ENCODE results near the gene EEF2KMT. TPM values are rescaled to one million over a fixed set of nuclear protein-coding genes. Genes with fewer than 3 reads are reported as not detected.
A peak's percentile ranks its signal among the peaks of the same experiment; 100 is the strongest.

EEF2KMT gene
- total and polyA plus RNA-seq, 2 of the 13 experiments (the other 11 are each of a cell fraction or from before 2014, with no cell fraction given): 10.7 to 26.9 TPM

DNA sequence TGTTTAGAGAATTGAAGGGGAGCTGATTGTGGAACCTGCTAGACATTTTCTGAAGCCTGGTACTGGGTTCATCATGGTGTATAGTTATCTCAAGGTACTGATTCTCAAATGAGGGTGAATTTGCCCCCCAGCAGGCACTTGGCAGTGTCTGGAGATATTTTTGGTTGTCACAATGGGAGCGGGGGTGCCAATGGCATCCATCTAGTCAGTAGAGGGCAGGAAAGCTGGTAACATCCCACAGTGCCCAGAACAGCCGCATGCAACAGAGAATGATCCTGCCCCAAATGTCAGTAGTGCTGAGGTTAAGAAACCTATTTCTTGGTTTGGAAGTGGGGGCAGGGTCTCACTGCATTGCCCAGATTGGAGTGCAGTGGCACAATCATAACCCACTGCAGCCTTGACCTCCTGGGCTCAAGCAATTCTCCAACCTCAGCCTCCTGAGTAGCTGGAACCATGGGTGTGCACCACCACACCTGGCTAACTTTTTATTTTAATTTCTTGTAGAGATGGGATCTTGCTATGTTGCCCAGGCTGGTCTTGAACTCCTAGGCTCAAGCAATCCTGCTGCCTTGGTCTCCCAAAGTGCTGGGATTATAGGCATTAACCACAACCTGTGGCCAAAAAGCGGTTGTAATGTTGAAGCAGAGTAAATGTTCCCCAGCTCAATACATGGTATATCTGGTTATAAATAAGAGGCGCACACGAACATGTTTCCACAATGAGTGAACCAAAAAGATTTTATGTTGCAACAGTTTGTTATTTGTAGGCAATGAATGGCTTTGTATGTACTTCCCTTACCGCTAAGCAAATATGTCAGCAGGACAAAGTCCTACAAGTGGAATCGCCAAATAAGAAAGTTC lies 46.4 kb upstream of the EEF2KMT start (continued):
- no peak for TF ChIP-seq SOX6 (IDR thresholded peaks at IDR 0.05)
- TF ChIP-seq SOX6 (CRISPR knock-in tag; IDR thresholded peaks at IDR 0.05): peak; percentile 96
- peak; percentile 71 for TF ChIP-seq FOSL2 (CRISPR knock-in tag; IDR thresholded peaks at IDR 0.05)
- TF ChIP-seq, protein P1, sequence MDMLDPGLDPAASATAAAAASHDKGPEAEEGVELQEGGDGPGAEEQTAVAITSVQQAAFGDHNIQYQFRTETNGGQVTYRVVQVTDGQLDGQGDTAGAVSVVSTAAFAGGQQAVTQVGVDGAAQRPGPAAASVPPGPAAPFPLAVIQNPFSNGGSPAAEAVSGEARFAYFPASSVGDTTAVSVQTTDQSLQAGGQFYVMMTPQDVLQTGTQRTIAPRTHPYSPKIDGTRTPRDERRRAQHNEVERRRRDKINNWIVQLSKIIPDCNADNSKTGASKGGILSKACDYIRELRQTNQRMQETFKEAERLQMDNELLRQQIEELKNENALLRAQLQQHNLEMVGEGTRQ (IDR thresholded peaks at IDR 0.05; ENCODE audit: low read depth, low read length): no peak
- TF ChIP-seq, protein P1 (CRISPR knock-in tag; IDR thresholded peaks at IDR 0.05; ENCODE audit: borderline replicate concordance): no peak
- 0 out of 2 replicates have a peak, but pooled peaks have one; percentile 35 for TF ChIP-seq MAFF (IDR thresholded peaks at IDR 0.05; ENCODE audit: low read depth, low read length)
- no peak for TF ChIP-seq ZBTB8A (CRISPR knock-in tag; IDR thresholded peaks at IDR 0.05; ENCODE audit: borderline replicate concordance, low read depth)
- TF ChIP-seq BORCS8-MEF2B (CRISPR knock-in tag; IDR thresholded peaks at IDR 0.05): no peak; the same call in 1 of the 2 replicates
- no peak for TF ChIP-seq ZNF460 (CRISPR knock-in tag; IDR thresholded peaks at IDR 0.05; ENCODE audit: borderline replicate concordance)
- no peak for TF ChIP-seq TP53 (CRISPR knock-in tag; conservative IDR thresholded peaks at IDR 0.05)
- TF ChIP-seq, protein P2, sequence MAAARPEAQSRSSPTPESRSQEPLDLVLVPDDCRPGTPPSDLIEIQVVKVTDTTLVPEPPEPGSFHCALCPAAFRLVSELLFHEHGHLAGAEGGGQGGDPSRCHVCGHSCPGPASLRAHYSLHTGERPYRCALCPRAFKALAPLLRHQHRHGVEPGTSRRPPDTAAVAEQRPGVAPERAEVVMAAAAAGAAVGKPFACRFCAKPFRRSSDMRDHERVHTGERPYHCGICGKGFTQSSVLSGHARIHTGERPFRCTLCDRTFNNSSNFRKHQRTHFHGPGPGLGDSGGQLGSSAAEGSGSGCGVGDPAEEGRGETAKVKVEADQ (CRISPR knock-in tag; IDR thresholded peaks at IDR 0.05; ENCODE audit: borderline replicate concordance): no peak; the same call in 1 of the 2 replicates
- 0 out of 2 replicates have a peak, but pooled peaks have one; percentile 35 for TF ChIP-seq ZNF792 (CRISPR knock-in tag; IDR thresholded peaks at IDR 0.05)
- TF ChIP-seq, protein P3, sequence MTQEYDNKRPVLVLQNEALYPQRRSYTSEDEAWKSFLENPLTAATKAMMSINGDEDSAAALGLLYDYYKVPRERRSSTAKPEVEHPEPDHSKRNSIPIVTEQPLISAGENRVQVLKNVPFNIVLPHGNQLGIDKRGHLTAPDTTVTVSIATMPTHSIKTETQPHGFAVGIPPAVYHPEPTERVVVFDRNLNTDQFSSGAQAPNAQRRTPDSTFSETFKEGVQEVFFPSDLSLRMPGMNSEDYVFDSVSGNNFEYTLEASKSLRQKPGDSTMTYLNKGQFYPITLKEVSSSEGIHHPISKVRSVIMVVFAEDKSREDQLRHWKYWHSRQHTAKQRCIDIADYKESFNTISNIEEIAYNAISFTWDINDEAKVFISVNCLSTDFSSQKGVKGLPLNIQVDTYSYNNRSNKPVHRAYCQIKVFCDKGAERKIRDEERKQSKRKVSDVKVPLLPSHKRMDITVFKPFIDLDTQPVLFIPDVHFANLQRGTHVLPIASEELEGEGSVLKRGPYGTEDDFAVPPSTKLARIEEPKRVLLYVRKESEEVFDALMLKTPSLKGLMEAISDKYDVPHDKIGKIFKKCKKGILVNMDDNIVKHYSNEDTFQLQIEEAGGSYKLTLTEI (CRISPR knock-in tag; conservative IDR thresholded peaks at IDR 0.05): no peak
- no peak for TF ChIP-seq ZNF337 (CRISPR knock-in tag; IDR thresholded peaks at IDR 0.05; ENCODE audit: borderline replicate concordance, low read depth)
- TF ChIP-seq RELA (CRISPR knock-in tag; IDR thresholded peaks at IDR 0.05): no peak
- no peak for TF ChIP-seq ZNF556 (CRISPR knock-in tag; IDR thresholded peaks at IDR 0.05; ENCODE audit: borderline replicate concordance)
- no peak for TF ChIP-seq ZNF431 (CRISPR knock-in tag; IDR thresholded peaks at IDR 0.05; ENCODE audit: borderline replicate concordance, low read depth)
- no peak for TF ChIP-seq ZNF326 (CRISPR knock-in tag; IDR thresholded peaks at IDR 0.05; ENCODE audit: borderline replicate concordance)
- TF ChIP-seq HDAC1 (CRISPR knock-in tag; IDR thresholded peaks at IDR 0.05): peak; percentile 77
- TF ChIP-seq, protein P4, sequence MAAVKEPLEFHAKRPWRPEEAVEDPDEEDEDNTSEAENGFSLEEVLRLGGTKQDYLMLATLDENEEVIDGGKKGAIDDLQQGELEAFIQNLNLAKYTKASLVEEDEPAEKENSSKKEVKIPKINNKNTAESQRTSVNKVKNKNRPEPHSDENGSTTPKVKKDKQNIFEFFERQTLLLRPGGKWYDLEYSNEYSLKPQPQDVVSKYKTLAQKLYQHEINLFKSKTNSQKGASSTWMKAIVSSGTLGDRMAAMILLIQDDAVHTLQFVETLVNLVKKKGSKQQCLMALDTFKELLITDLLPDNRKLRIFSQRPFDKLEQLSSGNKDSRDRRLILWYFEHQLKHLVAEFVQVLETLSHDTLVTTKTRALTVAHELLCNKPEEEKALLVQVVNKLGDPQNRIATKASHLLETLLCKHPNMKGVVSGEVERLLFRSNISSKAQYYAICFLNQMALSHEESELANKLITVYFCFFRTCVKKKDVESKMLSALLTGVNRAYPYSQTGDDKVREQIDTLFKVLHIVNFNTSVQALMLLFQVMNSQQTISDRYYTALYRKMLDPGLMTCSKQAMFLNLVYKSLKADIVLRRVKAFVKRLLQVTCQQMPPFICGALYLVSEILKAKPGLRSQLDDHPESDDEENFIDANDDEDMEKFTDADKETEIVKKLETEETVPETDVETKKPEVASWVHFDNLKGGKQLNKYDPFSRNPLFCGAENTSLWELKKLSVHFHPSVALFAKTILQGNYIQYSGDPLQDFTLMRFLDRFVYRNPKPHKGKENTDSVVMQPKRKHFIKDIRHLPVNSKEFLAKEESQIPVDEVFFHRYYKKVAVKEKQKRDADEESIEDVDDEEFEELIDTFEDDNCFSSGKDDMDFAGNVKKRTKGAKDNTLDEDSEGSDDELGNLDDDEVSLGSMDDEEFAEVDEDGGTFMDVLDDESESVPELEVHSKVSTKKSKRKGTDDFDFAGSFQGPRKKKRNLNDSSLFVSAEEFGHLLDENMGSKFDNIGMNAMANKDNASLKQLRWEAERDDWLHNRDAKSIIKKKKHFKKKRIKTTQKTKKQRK (IDR thresholded peaks at IDR 0.05; ENCODE audit: low read length): no peak
- TF ChIP-seq ZNF546 (CRISPR knock-in tag; conservative IDR thresholded peaks at IDR 0.05): no peak
- TF ChIP-seq AGO2 (optimal IDR thresholded peaks at IDR 0.05; ENCODE audit: low read depth, low read length): no peak
